Measurements from ENCODE around the gene HTR3E.
"Not testable (repeated sequence)": the region's sequence is repeated elsewhere in the genome, so short reads cannot be mapped to it uniquely, and the experiment has no call there.

HTR3E gene

DNA sequence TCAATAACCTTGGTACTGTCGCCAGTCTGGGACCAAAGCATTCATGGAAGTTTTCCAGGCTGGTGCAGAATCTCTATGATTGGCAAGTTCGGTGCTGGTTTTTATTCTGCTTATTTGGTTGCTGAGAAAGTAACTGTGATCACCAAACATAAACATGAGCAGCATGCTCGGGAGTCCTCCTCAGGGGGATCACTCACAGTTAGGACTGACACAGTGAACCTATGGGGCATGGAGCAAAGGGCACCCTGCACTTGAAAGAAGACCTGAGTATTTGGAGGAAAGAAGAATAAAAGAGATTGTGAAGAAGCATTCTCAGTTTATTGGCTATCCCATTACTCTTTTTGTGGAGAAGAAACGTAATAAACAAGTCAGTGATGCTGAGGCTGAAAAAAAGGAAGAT, 19.2 kb downstream of the HTR3E start:
- DNase-seq, result no peak

DNA sequence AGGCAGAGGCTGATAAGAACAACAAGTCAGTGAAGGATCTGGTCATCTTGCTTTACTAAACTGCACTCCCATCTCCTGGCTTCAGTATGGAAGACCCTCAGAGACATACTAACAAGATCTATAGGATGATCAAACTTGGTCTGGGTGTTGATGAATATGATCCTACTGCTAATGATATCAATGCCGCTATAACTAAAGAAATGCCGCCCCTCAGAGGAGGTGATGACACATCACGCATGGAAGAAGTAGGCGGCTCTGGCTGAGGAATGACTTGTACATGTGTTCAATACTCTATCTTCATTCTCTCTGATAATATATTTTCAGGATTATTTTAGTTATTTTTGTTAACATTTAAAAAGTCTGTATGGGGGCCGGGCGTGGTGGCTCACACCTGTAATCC, 20.8 kb downstream of the HTR3E start:
- DNase-seq, result no peak

DNA sequence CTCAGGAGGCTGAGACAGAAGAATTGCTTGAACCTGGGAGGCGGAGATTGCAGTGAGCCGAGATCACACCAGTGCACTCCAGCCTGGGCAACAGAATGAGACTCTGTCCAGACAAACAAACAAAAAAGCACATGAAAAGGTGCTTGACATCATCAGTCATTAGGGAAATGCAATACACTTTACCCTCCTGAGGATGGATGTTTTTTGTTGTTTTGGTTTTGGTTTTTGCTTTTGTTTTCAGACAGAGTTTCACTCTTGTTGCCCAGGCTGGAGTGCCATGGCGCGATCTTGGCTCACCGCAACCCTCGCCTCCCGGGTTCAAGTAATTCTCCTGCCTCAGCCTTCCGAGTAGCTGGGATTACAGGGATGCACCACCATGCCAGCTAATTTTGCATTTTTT, 24.2 kb downstream of the HTR3E start:
- DNase-seq, result not testable (repeated sequence)

DNA sequence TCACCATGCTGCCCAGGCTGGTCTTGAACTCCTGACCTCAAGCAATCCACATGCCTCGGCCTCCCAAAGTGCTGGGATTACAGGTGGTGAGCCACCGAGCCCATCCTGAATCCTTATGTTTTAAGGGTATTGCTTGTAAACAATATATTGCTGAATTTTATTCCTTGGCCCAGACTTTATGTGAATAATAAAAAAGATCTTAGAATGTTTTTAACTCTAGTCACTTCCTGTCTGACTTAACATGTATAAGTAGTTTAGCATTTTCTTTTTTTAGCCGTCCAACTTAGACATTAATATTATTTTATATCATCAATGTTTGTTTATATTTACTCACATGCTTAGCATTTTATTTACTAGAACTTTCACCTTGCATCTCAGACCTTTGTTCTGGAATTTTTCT, 29.1 kb downstream of the HTR3E start:
- no peak for DNase-seq

DNA sequence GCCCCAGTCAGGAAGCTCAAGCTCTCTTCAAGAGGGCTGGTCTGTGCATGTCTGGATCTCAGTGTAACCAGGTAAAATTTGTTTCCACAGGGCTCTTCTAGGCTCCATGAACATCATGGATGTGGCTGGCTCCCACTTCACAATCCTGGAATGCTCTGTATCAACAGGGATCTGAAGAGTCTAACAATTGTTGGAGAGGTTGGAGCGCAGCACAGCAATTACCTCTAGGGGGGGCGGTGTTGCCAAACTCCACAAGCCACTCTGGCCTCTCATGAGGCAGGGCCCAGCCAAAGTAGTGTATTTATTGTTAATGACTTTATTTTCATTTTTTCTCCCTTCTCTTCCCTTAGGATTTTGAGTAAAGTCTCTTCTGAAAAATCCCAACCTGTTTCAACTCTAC, 32.1 kb downstream of the HTR3E start:
- no peak for DNase-seq

DNA sequence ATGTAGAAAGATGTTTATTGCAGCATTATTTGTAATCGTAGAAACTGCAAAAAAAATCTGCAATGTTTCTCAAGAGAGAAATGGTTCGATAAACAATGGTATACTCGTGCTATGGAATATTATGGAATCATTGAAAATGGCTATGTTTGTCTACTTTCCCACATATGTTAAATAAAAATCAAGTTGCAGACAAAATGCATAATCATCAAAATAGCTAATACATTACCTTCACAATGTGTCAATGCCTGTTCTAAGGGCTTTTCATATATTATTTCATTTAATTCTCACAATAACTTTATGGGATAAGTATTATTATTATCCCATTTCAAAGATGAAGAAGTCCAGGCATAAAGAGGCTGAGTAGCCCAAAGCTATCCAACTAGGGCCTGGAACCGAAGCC, 36.1 kb downstream of the HTR3E start:
- no peak for DNase-seq

DNA sequence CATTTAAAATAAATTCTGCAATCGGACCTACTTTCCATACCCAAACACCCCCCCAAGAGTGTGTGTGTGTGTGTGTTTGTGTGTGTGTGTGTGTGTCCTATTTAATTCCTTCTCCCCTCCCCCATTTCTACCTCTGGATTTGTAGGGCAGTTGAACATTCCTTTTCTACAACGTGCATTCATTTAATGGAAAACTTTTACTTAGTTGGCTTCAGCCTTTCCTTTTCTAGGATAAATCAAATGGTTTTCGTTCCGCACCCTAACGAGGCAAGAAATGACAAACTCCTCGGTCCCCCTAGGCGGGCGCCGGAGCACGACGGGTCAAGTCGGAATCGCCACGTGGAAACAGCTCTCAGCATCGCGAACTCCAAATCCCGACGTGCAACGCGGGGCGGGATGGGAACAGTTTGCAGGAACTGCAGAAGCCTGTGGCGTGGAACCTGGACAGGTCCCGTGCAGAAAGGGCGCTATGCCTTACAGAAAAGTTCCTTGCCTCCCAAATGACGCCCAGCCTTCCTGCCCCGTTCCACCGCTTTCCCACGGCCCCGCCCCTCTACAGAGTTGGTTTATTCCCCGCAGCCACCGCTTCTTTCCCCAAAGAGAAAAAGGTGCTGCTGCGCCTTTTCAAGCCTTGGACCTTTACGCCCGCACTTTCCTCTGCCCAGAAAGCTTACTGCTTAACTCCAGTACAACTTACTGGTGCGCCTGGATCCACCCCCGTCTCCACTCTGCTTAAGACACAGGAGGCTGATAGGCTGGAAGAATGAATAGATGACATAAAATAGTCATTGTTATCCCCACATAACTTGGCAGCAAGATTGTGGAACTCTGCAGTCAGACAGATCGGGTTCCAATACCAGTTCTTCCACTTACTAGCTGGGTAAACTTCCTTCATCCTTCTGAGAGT, 37.2 kb downstream of the HTR3E start:
- DNase-seq, result peak; percentile 44 to 59

DNA sequence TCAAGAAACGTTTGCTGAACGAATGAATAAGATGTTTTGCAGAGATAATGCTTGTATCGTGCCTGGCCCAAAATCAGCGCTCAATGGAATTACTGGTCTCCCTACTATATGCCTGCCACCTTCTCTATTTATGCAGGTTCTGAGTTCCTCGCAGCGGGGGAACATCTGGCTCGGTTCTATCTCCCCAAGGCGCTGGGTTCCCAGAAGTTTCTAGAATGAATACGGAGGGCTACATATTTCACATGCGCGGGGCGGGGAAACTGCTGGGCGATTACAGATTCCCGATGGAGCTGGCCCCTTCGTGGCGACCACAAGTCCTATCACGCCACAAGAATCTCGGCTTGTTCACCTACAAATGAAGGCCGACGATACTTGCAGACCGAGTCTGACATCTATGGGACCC, 37.9 kb downstream of the HTR3E start:
- DNase-seq, result no peak

DNA sequence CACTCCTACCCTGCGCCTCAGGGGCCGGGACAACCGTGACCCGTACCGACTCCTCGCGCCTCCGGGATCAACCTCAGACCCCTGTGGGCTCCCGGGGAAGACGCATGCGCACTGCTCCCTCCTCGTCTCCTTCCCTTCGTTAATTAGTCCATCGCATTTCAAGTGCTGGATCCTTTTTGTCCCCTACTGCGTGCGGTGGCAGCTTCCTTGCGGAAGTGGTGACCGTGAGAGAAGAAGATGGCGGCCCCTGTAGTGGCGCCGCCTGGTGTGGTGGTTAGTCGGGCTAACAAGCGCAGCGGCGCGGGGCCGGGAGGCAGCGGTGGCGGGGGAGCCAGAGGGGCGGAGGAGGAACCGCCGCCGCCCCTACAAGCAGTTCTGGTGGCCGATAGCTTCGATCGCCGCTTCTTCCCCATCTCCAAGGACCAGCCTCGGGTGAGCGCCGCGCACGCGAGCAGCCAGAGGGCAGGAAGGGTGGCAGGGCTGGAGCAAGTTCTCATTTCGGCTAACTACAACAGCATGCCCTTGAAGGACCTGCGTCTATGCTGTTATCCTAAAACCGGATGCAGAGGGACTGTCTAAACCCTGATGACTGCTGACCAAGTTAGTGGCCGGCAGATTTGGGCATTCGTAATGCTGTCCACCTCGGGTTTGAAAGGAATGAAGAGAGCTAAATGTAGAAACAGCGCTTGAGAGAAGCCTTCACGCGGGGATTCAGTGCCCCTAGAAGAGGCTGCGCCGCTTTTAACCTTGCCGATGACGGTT, 38.5 kb downstream of the HTR3E start, which contains the start of gene EIF2B5:
TSS of gene EIF2B5 (plus strand) at position 210 of the 762 bp plus-strand sequence. CDS start at position 238, 28 bp downstream.
- DNase-seq, result peak; percentile 83 to 86

DNA sequence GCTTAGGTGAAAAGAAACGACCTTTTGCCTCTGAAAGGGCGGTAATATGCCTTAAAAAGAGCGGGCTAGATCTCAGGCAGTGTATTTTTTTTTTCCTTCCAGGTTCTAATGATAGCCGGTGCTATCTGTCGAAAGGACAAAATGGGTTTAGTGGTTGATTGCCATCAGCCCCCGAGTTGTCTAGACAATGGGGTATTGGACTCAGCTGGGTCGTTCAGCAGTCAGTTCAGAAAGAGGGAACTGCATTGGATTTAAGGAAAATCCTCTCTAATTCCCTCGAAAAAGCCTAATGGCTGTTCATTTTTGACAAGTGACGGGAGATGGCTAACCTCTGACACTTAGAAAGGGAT, 39.0 kb downstream of the HTR3E start:
- DNase-seq, result no peak

DNA sequence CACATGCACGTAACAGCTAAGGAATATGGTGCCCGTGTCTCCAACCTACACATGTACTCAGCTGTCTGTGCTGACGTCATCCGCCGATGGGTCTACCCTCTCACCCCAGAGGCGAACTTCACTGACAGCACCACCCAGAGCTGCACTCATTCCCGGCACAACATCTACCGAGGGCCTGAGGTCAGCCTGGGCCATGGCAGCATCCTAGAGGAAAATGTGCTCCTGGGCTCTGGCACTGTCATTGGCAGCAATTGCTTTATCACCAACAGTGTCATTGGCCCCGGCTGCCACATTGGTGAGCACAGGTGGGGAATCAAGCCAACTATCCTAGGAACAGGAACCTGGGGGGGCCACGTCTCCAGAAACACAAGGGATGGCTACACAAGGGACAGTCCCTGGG, 43.6 kb downstream of the HTR3E start:
- no peak for DNase-seq

DNA sequence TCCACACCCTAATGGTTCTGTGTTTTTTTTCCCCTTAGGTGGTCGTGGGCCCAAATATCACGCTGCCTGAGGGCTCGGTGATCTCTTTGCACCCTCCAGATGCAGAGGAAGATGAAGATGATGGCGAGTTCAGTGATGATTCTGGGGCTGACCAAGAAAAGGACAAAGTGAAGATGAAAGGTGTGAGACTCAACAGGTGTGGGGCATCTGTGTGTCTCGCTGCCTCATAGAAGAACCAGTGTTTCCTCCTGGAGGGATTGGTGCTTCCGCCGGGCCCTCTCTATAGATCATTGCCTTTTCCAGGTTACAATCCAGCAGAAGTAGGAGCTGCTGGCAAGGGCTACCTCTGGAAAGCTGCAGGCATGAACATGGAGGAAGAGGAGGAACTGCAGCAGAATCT, 45.3 kb downstream of the HTR3E start:
- DNase-seq, result no peak

DNA sequence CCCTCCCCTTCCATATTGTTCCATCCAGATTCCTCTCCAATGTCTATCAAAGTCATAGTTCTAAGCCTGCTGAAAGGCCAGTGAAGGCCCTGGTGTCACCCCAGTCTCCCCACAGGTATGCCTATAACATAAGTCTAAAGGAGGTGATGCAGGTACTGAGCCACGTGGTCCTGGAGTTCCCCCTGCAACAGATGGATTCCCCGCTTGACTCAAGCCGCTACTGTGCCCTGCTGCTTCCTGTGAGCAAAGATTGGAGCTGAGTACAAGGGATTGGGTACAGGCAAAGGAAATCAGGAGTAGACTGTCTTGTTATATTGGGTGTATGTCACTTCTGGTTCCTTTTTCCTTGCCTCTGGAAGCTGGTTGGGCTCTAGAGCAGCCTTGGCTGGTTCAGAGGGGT, 46.5 kb downstream of the HTR3E start:
- no peak for DNase-seq

DNA sequence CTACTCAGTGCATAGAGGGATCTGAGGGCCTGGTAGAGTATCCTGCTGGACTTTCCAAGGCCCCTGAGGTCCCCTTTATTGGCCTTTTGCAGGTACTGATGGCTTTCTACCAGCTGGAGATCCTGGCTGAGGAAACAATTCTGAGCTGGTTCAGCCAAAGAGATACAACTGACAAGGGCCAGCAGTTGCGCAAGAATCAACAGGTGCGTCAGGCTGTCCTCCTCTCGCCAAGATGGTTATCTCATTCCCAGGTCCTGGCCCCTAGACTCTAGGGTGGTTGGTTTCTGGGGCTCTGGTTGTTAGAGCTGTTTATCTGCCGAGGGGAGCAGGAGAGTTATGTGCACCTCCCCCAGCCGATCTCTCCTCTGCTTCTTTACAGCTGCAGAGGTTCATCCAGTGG, 47.6 kb downstream of the HTR3E start:
- DNase-seq, result no peak

DNA sequence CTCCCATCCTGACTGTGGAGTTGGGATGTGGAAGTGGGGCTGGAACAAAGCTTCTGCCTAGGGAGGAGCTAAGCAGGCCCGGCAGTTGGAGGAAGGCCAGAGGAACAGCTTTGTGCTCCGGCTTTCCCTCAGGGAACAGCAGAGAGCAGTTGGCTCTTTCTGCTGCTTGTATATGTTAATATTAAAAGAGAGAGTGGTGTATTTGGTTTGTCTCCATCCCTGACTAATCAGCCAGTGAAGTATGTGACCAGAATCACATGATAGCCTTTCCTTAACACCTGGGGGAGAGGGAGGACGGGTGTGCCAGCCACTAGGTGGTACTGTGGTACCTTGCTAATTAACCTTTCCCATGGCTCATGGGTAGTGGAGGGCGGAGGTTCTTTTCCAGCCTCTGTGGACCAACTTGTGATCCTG, 48.3 kb downstream of the HTR3E start:
- peak; percentile 19 to 25 for DNase-seq

DNA sequence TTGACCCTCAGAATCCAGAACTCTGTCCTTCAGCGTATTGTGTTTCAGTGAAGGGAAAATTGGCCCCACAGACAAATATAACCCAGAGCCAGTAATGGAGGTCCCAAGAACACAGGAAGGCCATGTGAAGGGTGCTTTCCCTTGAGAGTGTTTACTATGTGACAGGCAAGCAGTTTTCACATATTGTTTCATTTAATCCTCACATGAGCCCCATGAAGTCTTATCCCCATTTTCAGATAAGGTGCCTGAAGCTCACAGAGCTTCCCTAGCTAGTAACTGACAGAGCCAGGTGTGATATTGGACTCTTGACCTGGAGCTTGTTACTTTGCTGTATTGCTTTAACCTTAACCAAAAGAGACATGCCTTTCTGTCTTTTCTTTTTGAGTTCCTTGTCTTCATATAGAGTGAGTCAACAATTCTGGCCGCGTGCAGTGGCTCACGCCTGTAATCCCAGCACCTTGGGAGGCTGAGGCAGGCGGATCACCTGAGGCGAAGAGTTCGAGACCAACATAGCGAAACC, 48.9 kb downstream of the HTR3E start:
- DNase-seq, result no peak

DNA sequence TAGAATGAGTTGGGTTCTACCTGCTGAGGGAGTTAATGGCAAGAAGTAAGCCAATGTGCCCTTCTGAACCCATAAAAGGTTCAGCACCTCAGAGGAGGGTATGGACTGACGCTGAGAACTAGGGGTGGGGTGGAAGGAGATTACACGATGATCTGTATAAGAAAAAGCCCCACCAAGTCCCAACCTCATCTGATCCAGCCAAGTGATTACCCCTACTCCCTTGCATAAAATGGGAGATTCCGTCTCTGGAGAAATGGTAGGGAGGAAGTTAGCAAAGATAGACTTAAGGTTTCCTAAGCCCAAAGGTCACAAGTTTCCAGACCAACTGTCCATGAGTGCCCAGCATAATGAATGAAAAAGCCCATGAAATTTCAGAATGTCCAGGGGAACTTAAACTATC, 51.2 kb downstream of the HTR3E start:
- no peak for DNase-seq

DNA sequence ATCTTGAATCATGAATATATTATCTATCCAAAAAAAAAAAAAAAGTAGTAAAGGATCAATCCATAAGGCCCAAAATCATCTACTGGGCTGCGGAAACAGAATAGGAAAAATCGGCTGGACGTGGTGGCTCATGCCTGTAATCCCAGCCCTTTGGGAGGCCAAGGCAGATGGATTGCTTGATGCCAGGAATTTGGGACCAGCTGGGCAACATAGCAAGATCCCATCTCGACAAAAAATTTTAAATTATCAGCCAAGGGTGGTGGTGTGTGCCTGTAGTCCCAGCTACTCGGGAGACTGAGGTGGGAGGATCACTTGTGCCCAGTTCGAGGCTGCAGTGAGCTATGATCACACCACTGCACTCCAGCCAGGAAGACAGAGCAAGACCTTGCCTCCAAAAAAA, 52.3 kb downstream of the HTR3E start:
- no peak for DNase-seq

DNA sequence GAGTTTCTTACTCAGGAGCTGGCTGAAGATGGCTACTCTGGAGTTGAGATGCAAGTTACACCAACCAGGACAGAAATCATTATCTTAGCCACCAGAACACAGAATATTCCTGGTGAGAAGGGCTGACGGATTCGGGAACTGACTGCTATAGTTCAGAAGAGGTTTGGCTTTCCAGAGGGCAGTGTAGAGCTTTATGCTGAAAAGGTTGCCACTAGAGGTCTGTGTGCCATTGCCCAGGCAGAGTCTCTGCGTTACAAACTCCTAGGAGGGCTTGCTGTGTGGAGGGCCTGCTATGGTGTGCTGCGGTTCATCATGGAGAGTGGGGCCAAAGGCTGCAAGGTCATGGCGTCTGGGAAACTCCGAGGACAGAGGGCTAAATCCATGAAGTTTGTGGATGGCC, 52.9 kb downstream of the HTR3E start:
- DNase-seq, result not testable (repeated sequence)

DNA sequence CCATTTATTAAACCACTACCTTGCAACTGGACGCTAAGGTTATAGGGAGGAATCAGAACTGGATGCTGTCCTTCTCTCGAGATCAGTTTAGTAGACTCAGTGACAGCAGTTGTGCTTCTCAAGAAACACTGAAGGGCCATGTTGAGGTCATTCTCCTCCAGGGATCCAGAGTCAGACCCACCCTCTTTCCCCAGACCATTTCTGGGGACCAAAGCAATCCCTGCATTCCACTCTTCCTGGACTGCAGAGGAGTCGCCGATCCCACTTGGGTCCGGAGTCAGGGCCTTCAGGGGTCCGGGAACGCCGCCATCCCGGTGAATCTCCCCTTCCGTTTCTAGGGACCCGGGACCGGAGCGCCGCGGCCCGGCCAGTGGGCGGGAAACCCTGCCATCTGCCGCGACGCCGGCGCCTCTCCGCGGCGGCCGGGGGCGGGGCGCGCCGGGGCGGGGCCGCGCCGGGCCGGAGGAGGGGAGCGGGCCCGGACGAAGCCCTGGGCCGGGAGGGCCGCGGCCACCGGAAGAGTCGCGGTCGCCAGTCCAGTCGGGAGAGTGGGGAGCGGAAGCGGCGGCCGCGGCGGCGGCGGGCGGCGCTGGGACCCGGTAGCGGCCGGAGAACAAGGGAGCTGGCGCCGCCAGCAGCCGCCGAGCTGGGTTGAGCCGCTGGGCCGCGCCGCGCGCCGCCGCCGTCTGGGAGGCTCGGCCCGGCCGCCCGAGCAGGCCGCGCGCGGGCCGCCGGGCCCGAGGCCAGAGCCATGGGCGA, 58.2 kb downstream of the HTR3E start, which contains the start of gene DVL3:
TSS of gene DVL3 (plus strand) at position 493 of the 759 bp plus-strand sequence. CDS start at position 752, 259 bp downstream.
- peak in 1 of 2 experiments; percentile 46 for DNase-seq

DNA sequence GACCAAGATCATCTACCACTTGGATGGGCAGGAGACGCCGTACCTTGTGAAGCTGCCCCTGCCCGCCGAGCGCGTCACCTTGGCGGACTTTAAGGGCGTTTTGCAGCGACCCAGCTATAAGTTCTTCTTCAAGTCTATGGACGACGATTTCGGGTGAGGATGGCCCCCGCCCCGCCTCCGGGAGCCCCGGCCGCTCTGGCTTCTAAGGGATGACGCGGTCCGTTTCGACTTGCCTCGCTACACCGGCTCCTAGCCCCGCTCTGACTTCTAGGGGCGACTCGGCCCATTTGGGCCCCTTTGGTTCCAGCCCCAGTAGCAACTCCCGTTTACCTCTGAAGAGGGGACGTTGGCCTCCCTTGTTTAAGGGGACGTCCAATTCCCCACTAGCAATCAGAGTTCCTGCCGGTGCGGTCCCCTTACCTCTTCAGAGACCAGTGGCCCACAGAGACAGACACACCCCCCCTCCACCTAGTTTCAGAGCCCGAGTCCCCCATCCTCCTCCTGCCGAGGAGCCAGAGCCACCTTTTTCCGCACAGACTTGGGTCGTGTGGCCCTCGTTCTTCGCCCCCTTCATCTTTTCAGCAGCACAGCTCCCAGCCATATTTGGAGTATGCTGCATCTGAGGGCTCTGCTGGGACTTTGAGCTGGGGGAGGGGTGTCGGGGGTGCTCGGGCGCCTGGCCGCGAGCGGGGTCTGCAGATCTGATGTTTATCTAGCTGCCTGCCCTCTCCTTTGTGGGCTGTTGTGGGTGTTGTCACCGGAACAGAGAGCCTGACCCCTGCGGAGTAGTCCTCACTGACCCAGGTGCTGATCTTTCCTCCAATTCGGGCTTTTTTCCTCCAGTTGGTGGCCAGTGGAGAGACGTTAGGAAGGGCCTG, 59.0 kb downstream of the HTR3E start:
- peak; percentile 30 to 49 for DNase-seq

DNA sequence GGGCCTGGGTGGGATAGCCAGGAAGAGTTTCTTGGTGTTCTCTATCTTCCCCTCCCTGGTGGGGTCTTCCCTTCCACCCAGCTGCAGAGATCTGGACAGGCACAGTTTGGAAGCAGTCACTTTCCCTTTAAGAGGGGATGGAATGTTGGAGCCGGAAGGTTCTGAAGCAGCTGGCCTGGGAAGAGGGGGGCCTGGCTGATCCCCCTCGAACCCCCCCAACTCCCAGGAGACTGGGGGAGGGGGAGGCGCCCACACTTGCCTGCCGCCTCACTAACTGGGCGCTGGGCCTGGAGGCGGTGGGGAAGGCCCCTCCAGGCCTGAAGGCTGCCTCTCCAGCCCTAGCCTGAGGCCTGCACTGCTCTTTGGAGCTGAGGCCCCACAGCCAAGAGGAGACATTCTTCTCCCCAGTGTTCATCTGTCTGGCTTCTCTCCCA, 59.7 kb downstream of the HTR3E start:
- DNase-seq, result no peak
